RWPE2 (cell line): ENCODE results near the gene MMP14.

Source experiments
- ATAC-seq: fragments of 200-7000 bp; cut with Tn5 transposase; 3 replicates; pipeline ENCODE4 v1.9.1; 2021; ENCODE audit warnings: low read depth
- DNase-seq: peaks from one replicate; pipeline ENCODE4 v3.0.0-alpha.2; 2020; ENCODE audit warnings: low spot score
- H3K27ac ChIP-seq: fragments of 450-650 bp; 2 replicates; pipeline ENCODE4 v1.5.1; 2017; ENCODE audit warnings: mild to moderate bottlenecking; ENCODE audit not compliant: poor library complexity, severe bottlenecking
- H3K27me3 ChIP-seq: fragments of 250-450 bp; sonication (Bioruptor Pico); 2 replicates; pipeline ENCODE4 v1.5.1; 2021; ENCODE audit warnings: mild to moderate bottlenecking, moderate library complexity; ENCODE audit not compliant: insufficient read depth, poor library complexity, severe bottlenecking
- H3K36me3 ChIP-seq: fragments of 250-450 bp; sonication (Bioruptor Pico); 2 replicates; pipeline ENCODE4 v1.5.1; 2020; ENCODE audit warnings: low read depth, mild to moderate bottlenecking, moderate library complexity
- H3K4me1 ChIP-seq: fragments of 250-450 bp; sonication (Bioruptor Pico); 2 replicates; pipeline ENCODE4 v1.5.1; 2021; ENCODE audit warnings: mild to moderate bottlenecking, moderate library complexity; ENCODE audit not compliant: insufficient read depth, poor library complexity, severe bottlenecking
- H3K4me3 ChIP-seq: fragments of 250-450 bp; sonication (Bioruptor Pico); 2 replicates; pipeline ENCODE4 v1.5.1; 2021; ENCODE audit warnings: mild to moderate bottlenecking, moderate library complexity; ENCODE audit not compliant: severe bottlenecking
- H3K9me3 ChIP-seq: fragments of 250-450 bp; sonication (Bioruptor Pico); 2 replicates; pipeline ENCODE4 v1.5.1; 2021; ENCODE audit warnings: mild to moderate bottlenecking, moderate library complexity; ENCODE audit not compliant: severe bottlenecking
- CTCF ChIP-seq: fragments of 450-650 bp; IDR thresholded peaks from one replicate; pipeline ENCODE4 v1.5.1; 2017; ENCODE audit warnings: mild to moderate bottlenecking, moderate library complexity; ENCODE audit not compliant: poor library complexity, severe bottlenecking

The MMP14 gene

GRCh38 chr14:22837750-22838538 lies 1.6 kb downstream of the MMP14 start:
- H3K9me3 ChIP-seq = no peaks in the 10 kb centered on the region
- H3K4me3 ChIP-seq = peak overlapping the region; percentile 93
- DNase-seq = no peak

GRCh38 chr14:22838631-22839041 lies 2.3 kb downstream of the MMP14 start:
- no peaks in the 10 kb centered on the region for H3K27me3 ChIP-seq
- H3K36me3 ChIP-seq = peaks cover 77% of the 10 kb centered on the region
- H3K4me3 ChIP-seq = peak overlapping the region; percentile 93
- DNase-seq = no peak
- H3K27ac ChIP-seq = peak overlapping the region; percentile 98
- TF ChIP-seq CTCF = no peak
- peaks cover 23% of the 10 kb centered on the region for H3K4me1 ChIP-seq
- H3K9me3 ChIP-seq = no peaks in the 10 kb centered on the region
- peak; percentile 8 for ATAC-seq

More at GRCh38 chr14:22837750-22838538, 1.6 kb downstream of the MMP14 start:
- H3K36me3 ChIP-seq = peaks cover 77% of the 10 kb centered on the region
- peak overlapping the region; percentile 98 for H3K27ac ChIP-seq
- no peaks in the 10 kb centered on the region for H3K27me3 ChIP-seq
- TF ChIP-seq CTCF = no peak
- H3K4me1 ChIP-seq = peaks cover 23% of the 10 kb centered on the region
- ATAC-seq = peak; percentile 29

- DNase-seq (peak; percentile 94), ATAC-seq (peak; percentile 82)
- peaks cover 23% of the 10 kb centered on the region for H3K4me1 ChIP-seq
- no peak for TF ChIP-seq CTCF
- H3K27me3 ChIP-seq = no peaks in the 10 kb centered on the region
- peaks cover 77% of the 10 kb centered on the region for H3K36me3 ChIP-seq
- peak overlapping the region; percentile 98 for H3K27ac ChIP-seq
- no peaks in the 10 kb centered on the region for H3K9me3 ChIP-seq
- peak overlapping the region; percentile 93 for H3K4me3 ChIP-seq
These were observed 2.9 kb downstream of the MMP14 start for GRCh38 chr14:22839159-22839779.

- peak overlapping the region; percentile 98 for H3K27ac ChIP-seq
- peaks cover 88% of the 10 kb centered on the region for H3K36me3 ChIP-seq
- H3K27me3 ChIP-seq = no peaks in the 10 kb centered on the region
- ATAC-seq = no peak
- no peak for TF ChIP-seq CTCF
- DNase-seq = no peak
- H3K9me3 ChIP-seq = no peaks in the 10 kb centered on the region
- H3K4me1 ChIP-seq = peaks cover 20% of the 10 kb centered on the region
- H3K4me3 ChIP-seq = no peak overlapping the region
These were observed 4.9 kb downstream of the MMP14 start for GRCh38 chr14:22841311-22841710.

- TF ChIP-seq CTCF = no peak
- Histone ChIP-seq H3K27me3 (no peaks in the 10 kb centered on the region), H3K36me3 (peaks cover 92% of the 10 kb centered on the region), H3K4me1 (peaks cover 24% of the 10 kb centered on the region), H3K4me3 (no peak overlapping the region), H3K27ac (peak overlapping the region; percentile 98), H3K9me3 (no peaks in the 10 kb centered on the region)
- ATAC-seq = no peak
- DNase-seq = no peak
These were observed 5.4 kb downstream of the MMP14 start for GRCh38 chr14:22841769-22842168.
